HCT116 (cell line): ENCODE measurements around the gene PRMT9. TPM values are rescaled to one million over a fixed set of nuclear protein-coding genes. Genes with fewer than 3 reads are reported as not detected.
A peak's percentile ranks its signal among the peaks of the same experiment; 100 is the strongest.

Experiments
- ATAC-seq: fragments of 200-7000 bp; cut with Tn5 transposase; 2 replicates; pipeline ENCODE4 v1.9.1; 2020; ENCODE audit warnings: mild to moderate bottlenecking, moderate library complexity
- BruUV-seq: library from RNA; stranded (reverse); fragments of 400-500 nt; replicated peaks from 2 replicates; lab custom pipeline; 2021; lab: Mats Ljungman, UMichigan
- CTCF ChIA-PET: fragments of 300-600 bp; sonication (Branson Sonifier 250); formaldehyde crosslinking; loops from one replicate; lab custom pipeline; 2021; ENCODE audit warnings: antibody characterized with exemption; lab: Charles Lee
- POLR2A ChIA-PET: fragments of 300-600, 350-600 bp; sonication (Branson Sonifier 250); formaldehyde crosslinking; loops from one replicate; lab custom pipeline; 2021; ENCODE audit warnings: antibody characterized with exemption; lab: Charles Lee
- RAD21 ChIA-PET, 2 experiments: fragments of 300-600 bp; sonication (Branson Sonifier 250); formaldehyde crosslinking; loops; one replicate each; lab custom pipeline; 2023; ENCODE audit warnings: low total read pairs in 2 of 2; ENCODE audit not compliant: uncharacterized antibody in 2 of 2, unreplicated experiment in 2 of 2, low non-redundant PET in 1 of 2; lab: Charles Lee
- DNase-seq: peaks from one replicate; pipeline ENCODE4 v3.0.0-alpha.2; 2010; ENCODE audit warnings: low read depth, low spot score
- H2AFZ ChIP-seq: fragments of 200-600 bp; shearing (Covaris generic), sonication (generic); 2 replicates; pipeline ENCODE4 v1.6.1; 2017; ENCODE audit warnings: low read depth, mixed run types, mixed read lengths, antibody characterized with exemption, low read length; ENCODE audit not compliant: poor library complexity, severe bottlenecking
- H3K27ac ChIP-seq: 2 replicates; pipeline ENCODE4 v1.5.1; 2012; ENCODE audit warnings: low read depth, low read length
- H3K27me3 ChIP-seq: fragments of 200-600 bp; sonication (generic); 2 replicates; pipeline ENCODE4 v1.6.1; 2016; ENCODE audit warnings: mixed run types, low read length, mixed read lengths; ENCODE audit not compliant: insufficient read depth
- H3K36me3 ChIP-seq, 2 experiments: fragments of 200-500 bp in 1 of 2; fragments of 200-600 bp in 1 of 2; sonication (Bioruptor generic) in 1 of 2; sonication (generic) in 1 of 2; 2 replicates each; pipeline versions ENCODE4 v1.5.1 to v1.6.1; 2014 to 2016; ENCODE audit warnings: low read length in 2 of 2, inconsistent platforms in 1 of 2, mixed read lengths in 1 of 2, mixed run types in 1 of 2; ENCODE audit not compliant: insufficient read depth in 2 of 2, control insufficient read depth in 1 of 2
- H3K4me1 ChIP-seq, 2 experiments: fragments of 200-600 bp in 1 of 2; sonication (generic) in 1 of 2; 2 replicates each; pipeline versions ENCODE4 v1.5.1 to v1.6.1; 2012 to 2017; ENCODE audit warnings: low read length in 2 of 2, inconsistent platforms in 1 of 2, mild to moderate bottlenecking in 1 of 2, mixed read lengths in 1 of 2, mixed run types in 1 of 2, moderate library complexity in 1 of 2; ENCODE audit not compliant: insufficient read depth in 2 of 2, control insufficient read depth in 1 of 2
- H3K4me2 ChIP-seq: fragments of 200-600 bp; sonication (generic); 2 replicates; pipeline ENCODE4 v1.6.1; 2017; ENCODE audit warnings: mixed run types, low read length, mixed read lengths
- H3K4me3 ChIP-seq, 2 experiments: fragments of 200-600 bp in 1 of 2; sonication (generic) in 1 of 2; replicated peaks in 1 of 2; 2 replicates each; pipeline ENCODE4 v1.5.1; 2011 to 2016; ENCODE audit warnings: low read length in 2 of 2, control low read depth in 1 of 2, low read depth in 1 of 2, mild to moderate bottlenecking in 1 of 2, mixed read lengths in 1 of 2, mixed run types in 1 of 2
- H3K79me2 ChIP-seq: fragments of 200-600 bp; sonication (generic); 2 replicates; pipeline ENCODE4 v1.6.1; 2017; ENCODE audit warnings: mild to moderate bottlenecking, mixed run types, low read length, moderate library complexity, mixed read lengths; ENCODE audit not compliant: insufficient read depth
- H3K9ac ChIP-seq: fragments of 200-600 bp; sonication (generic); 2 replicates; pipeline ENCODE4 v1.6.1; 2016; ENCODE audit warnings: low read length, mixed read lengths
- H3K9me2 ChIP-seq: fragments of 200-600 bp; sonication (generic), shearing (Covaris generic); 2 replicates; pipeline ENCODE4 v1.6.1; 2017; ENCODE audit warnings: mixed run types, mild to moderate bottlenecking, moderate library complexity; ENCODE audit not compliant: insufficient read depth
- H3K9me3 ChIP-seq, 2 experiments: fragments of 200-500 bp in 1 of 2; fragments of 200-600 bp in 1 of 2; sonication (Bioruptor generic) in 1 of 2; sonication (generic) in 1 of 2; 2 replicates each; pipeline ENCODE4 v1.6.1; 2014 to 2017; ENCODE audit warnings: low read length in 2 of 2, mixed read lengths in 2 of 2, inconsistent platforms in 1 of 2, low read depth in 1 of 2, mild to moderate bottlenecking in 1 of 2, mixed run types in 1 of 2, moderate library complexity in 1 of 2; ENCODE audit not compliant: control insufficient read depth in 1 of 2, insufficient read depth in 1 of 2
- H4K20me1 ChIP-seq: fragments of 200-600 bp; sonication (generic), shearing (Covaris generic); 2 replicates; pipeline ENCODE4 v1.6.1; 2017; ENCODE audit warnings: mixed run types, mild to moderate bottlenecking, moderate library complexity; ENCODE audit not compliant: insufficient read depth
- CBX3 ChIP-seq: IDR thresholded peaks from 2 replicates; pipeline ENCODE4 v1.6.1; 2012; ENCODE audit warnings: low read depth
- EZH2 ChIP-seq: fragments of 200-600 bp; sonication (generic); IDR thresholded peaks from 2 replicates; pipeline ENCODE4 v1.6.1; 2017; ENCODE audit warnings: antibody characterized with exemption, mixed run types
- EZH2phosphoT487 ChIP-seq: fragments of 200-600 bp; IDR thresholded peaks from 2 replicates; pipeline ENCODE4 v1.6.1; 2018; ENCODE audit warnings: antibody characterized with exemption, borderline replicate concordance
- FOSL1 ChIP-seq: IDR thresholded peaks from 2 replicates; pipeline ENCODE4 v1.6.1; 2012; ENCODE audit warnings: low read depth
- RAD21 ChIP-seq: IDR thresholded peaks from 2 replicates; pipeline ENCODE4 v1.6.1; 2012; ENCODE audit warnings: low read depth, mild to moderate bottlenecking
- SP1 ChIP-seq: IDR thresholded peaks from 2 replicates; pipeline ENCODE4 v1.6.1; 2012; ENCODE audit warnings: low read depth
- SRF ChIP-seq: IDR thresholded peaks from 2 replicates; pipeline ENCODE4 v1.6.1; 2012; ENCODE audit warnings: low read depth
- YY1 ChIP-seq: IDR thresholded peaks from 2 replicates; pipeline ENCODE4 v1.6.1; 2011; ENCODE audit warnings: low read length, low read depth, moderate library complexity, mild to moderate bottlenecking; ENCODE audit not compliant: insufficient replicate concordance; ENCODE audit errors: extremely low read depth
- intact Hi-C: fragments of 100-400 bp; cut with micrococcal nuclease; formaldehyde crosslinking; loops from 2 replicates; pipeline ENCODE4 v1.10.0; 2022
- total RNA-seq: library from RNA; stranded (reverse); gene quantifications from one replicate; pipeline ENCODE4 v1.2.1, GENCODE V29; 2021; ENCODE audit not compliant: unreplicated experiment
- TF ChIP-seq, protein P1 (sequence below), 3 experiments: fragments of 200-600 bp in 1 of 3; sonication (generic) in 1 of 3; IDR thresholded peaks in 2 of 3; conservative IDR thresholded peaks in 1 of 3; 2 replicates each; pipeline ENCODE4 v1.5.1; 2012 to 2017; ENCODE audit warnings: low read depth in 2 of 3, low read length in 2 of 3, antibody characterized with exemption in 1 of 3, borderline replicate concordance in 1 of 3, control low read depth in 1 of 3, mild to moderate bottlenecking in 1 of 3, mixed read lengths in 1 of 3, mixed run types in 1 of 3, moderate library complexity in 1 of 3; ENCODE audit not compliant: insufficient read depth in 1 of 3
- TF ChIP-seq, protein P2 (sequence below): IDR thresholded peaks from 2 replicates; pipeline ENCODE4 v1.6.1; 2011; ENCODE audit warnings: mild to moderate bottlenecking, low read length, moderate library complexity; ENCODE audit not compliant: insufficient replicate concordance; ENCODE audit errors: extremely low read depth

The PRMT9 gene
- total RNA-seq, 1 experiment from 2014 or later: 5.8 TPM

DNA sequence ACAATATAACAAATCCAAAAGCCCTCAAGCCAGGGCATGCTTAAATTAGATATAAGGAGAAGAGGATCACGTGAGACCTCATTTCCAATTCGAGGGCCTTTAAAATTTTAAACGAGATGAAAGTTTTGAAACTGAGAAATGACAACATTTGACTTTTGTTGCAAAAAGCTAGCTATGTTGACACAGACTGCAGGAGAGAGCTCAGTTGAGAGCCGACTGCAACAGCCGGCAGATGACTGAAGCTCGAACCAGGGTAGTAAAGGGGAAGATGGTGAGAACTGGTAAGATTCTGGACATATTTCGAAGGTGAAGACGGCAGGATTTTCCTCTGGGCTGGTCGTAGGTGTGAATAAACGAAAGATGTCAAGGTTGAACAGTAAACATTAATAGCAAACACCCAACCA lies 773 bp downstream of the PRMT9 start:
- intact Hi-C loops: no loop called here
- peak overlapping the region; percentile 68 for H3K27ac ChIP-seq
- TF ChIP-seq CBX3: no peak
- TF ChIP-seq FOSL1: no peak
- TF ChIP-seq EZH2: no peak
- TF ChIP-seq, protein P1, sequence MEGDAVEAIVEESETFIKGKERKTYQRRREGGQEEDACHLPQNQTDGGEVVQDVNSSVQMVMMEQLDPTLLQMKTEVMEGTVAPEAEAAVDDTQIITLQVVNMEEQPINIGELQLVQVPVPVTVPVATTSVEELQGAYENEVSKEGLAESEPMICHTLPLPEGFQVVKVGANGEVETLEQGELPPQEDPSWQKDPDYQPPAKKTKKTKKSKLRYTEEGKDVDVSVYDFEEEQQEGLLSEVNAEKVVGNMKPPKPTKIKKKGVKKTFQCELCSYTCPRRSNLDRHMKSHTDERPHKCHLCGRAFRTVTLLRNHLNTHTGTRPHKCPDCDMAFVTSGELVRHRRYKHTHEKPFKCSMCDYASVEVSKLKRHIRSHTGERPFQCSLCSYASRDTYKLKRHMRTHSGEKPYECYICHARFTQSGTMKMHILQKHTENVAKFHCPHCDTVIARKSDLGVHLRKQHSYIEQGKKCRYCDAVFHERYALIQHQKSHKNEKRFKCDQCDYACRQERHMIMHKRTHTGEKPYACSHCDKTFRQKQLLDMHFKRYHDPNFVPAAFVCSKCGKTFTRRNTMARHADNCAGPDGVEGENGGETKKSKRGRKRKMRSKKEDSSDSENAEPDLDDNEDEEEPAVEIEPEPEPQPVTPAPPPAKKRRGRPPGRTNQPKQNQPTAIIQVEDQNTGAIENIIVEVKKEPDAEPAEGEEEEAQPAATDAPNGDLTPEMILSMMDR (IDR thresholded peaks at IDR 0.05 in 2 of 3, conservative IDR thresholded peaks at IDR 0.05 in 1 of 3; ENCODE audit: borderline replicate concordance in 1 of 3, insufficient read depth in 1 of 3, low read depth in 2 of 3, low read length in 2 of 3): no peak
- no peak for TF ChIP-seq YY1
- no peak for TF ChIP-seq SRF
- no peak for TF ChIP-seq RAD21
- TF ChIP-seq, protein P2, sequence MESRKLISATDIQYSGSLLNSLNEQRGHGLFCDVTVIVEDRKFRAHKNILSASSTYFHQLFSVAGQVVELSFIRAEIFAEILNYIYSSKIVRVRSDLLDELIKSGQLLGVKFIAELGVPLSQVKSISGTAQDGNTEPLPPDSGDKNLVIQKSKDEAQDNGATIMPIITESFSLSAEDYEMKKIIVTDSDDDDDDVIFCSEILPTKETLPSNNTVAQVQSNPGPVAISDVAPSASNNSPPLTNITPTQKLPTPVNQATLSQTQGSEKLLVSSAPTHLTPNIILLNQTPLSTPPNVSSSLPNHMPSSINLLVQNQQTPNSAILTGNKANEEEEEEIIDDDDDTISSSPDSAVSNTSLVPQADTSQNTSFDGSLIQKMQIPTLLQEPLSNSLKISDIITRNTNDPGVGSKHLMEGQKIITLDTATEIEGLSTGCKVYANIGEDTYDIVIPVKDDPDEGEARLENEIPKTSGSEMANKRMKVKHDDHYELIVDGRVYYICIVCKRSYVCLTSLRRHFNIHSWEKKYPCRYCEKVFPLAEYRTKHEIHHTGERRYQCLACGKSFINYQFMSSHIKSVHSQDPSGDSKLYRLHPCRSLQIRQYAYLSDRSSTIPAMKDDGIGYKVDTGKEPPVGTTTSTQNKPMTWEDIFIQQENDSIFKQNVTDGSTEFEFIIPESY: no peak
- no peak for TF ChIP-seq SP1
- TF ChIP-seq EZH2phosphoT487: no peak
- no peak for ATAC-seq
- peaks cover 2 to 15% of the 10 kb centered on the region in 2 experiments; a peak in 2 of 4 replicates for H3K4me1 ChIP-seq
- ChIA-PET CTCF (interaction anchor here (1.3 to 2.3 kb wide), 3 partner anchors 26 to 183 kb away, joined by 3 to 22 read pairs (median 3); no protein-coding TSS in a partner anchor), POLR2A (interaction anchor here (0.9 to 1.0 kb wide), 3 partner anchors 21 to 184 kb away, joined by 3 to 4 read pairs (median 4); no protein-coding TSS in a partner anchor), RAD21 (no interaction called here)
- BruUV-seq: TSS peak; percentile 65
- no peaks in the 10 kb centered on the region for H3K9me3 ChIP-seq
- no peak overlapping the region for H2AFZ ChIP-seq
- H3K9me2 ChIP-seq: no peaks in the 10 kb centered on the region
- DNase-seq: no peak
- H4K20me1 ChIP-seq: no peaks in the 10 kb centered on the region
- peaks cover 34% of the 10 kb centered on the region for H3K79me2 ChIP-seq
- H3K9ac ChIP-seq: peak overlapping the region; percentile 78
- H3K4me3 ChIP-seq: peak overlapping the region; percentile 93 to 94
- peaks cover 0 to 6% of the 10 kb centered on the region in 2 experiments; a peak in 1 of 4 replicates for H3K36me3 ChIP-seq
- H3K4me2 ChIP-seq: peak overlapping the region; percentile 83
- no peaks in the 10 kb centered on the region for H3K27me3 ChIP-seq
